OCI-LY3 (cell line): ENCODE data around the gene PCBP2.

Source experiments
- H2AFZ ChIP-seq: fragments of 200-600, 300-600 bp; shearing (Covaris generic); 2 replicates; pipeline ENCODE4 v1.6.0; 2014; ENCODE audit warnings: antibody characterized with exemption, low read depth, low read length
- H3K27ac ChIP-seq: fragments of 200-600, 300-600 bp; sonication (generic); 2 replicates; pipeline ENCODE4 v1.5.1; 2014; ENCODE audit warnings: mild to moderate bottlenecking, low read length, moderate library complexity, mixed read lengths
- H3K27me3 ChIP-seq: fragments of 200-600, 300-600 bp; sonication (generic); 2 replicates; pipeline ENCODE4 v1.6.1; 2014; ENCODE audit warnings: low read depth, low read length, mixed read lengths
- H3K36me3 ChIP-seq: fragments of 200-600, 300-600 bp; sonication (generic); replicated peaks from 2 replicates; pipeline ENCODE3; 2014; ENCODE audit warnings: low read depth, low read length, mixed read lengths
- H3K4me1 ChIP-seq: fragments of 300-600, 200-600 bp; sonication (generic); 2 replicates; pipeline ENCODE4 v1.6.1; 2014; ENCODE audit warnings: low read length, mixed read lengths
- H3K4me2 ChIP-seq: fragments of 200-600, 300-600 bp; sonication (generic); 2 replicates; pipeline ENCODE4 v1.6.1; 2014; ENCODE audit warnings: low read length, mixed read lengths
- H3K4me3 ChIP-seq: fragments of 300-600, 200-600 bp; sonication (generic); 2 replicates; pipeline ENCODE4 v1.5.1; 2014; ENCODE audit warnings: antibody characterized with exemption, mild to moderate bottlenecking, low read length, moderate library complexity
- H3K79me2 ChIP-seq: fragments of 300-600, 200-600 bp; shearing (Covaris generic); 2 replicates; pipeline ENCODE4 v1.6.1; 2014; ENCODE audit warnings: mild to moderate bottlenecking, low read length, mixed read lengths
- H3K9ac ChIP-seq: fragments of 300-600, 200-600 bp; shearing (Covaris generic); 2 replicates; pipeline ENCODE4 v1.6.0; 2014; ENCODE audit warnings: mild to moderate bottlenecking, low read length, moderate library complexity
- H3K9me3 ChIP-seq: fragments of 200-600, 300-600 bp; shearing (Covaris generic); 2 replicates; pipeline ENCODE4 v1.6.1; 2014; ENCODE audit warnings: low read length, mixed read lengths; ENCODE audit not compliant: insufficient read depth
- H4K20me1 ChIP-seq: fragments of 200-600, 300-600 bp; sonication (generic); 2 replicates; pipeline ENCODE4 v1.6.1; 2016; ENCODE audit warnings: low read length, mixed read lengths; ENCODE audit not compliant: insufficient read depth
- EZH2phosphoT487 ChIP-seq: fragments of 200-600 bp; shearing (Covaris generic); IDR thresholded peaks from 2 replicates; pipeline ENCODE4 v1.6.1; 2018; ENCODE audit warnings: antibody characterized with exemption, mixed run types, low read depth
- TF ChIP-seq, protein P1 (sequence below): fragments of 200-600, 300-600 bp; sonication (generic); IDR thresholded peaks from 2 replicates; pipeline ENCODE4 v1.5.1; 2014; ENCODE audit warnings: antibody characterized with exemption, low read length, low read depth

The PCBP2 gene

DNA sequence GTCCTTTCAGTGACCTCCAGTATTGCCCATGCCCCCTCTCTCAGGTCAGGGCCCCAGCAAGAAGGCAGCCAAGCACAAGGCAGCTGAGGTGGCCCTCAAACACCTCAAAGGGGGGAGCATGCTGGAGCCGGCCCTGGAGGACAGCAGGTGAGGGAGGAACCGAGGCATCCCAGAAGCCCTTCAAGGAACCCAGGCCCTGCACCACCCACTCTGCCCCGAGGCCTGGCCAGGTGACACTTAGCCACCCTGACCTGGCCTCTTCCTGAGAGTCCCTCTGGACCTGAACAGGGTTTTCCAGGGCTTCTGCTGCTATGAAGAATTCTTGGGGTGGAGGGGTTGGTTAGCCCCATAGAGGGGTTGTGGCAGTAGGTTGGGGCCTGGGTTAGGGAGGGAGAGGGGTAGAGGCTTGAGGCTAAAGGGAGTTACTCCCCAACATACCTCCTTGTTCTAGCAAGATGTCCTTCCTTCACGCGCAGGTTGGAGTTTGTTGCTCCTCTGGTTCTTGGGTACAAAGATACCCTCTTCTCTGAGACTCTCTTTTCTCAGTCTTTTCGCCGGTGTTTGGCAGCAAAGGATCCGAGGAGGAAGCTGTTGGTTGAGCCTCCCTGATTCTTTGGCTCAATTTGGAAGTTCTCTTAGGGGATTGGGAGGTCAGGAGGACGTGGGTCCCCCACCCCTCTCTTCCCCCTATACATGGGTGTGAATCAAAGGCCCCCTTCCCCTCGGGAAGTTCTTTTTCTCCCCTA is 51.3 kb downstream of the PCBP2 start:
- Histone ChIP-seq H2AFZ (no peak overlapping the region), H3K27ac (no peak overlapping the region), H3K4me2 (no peak overlapping the region), H4K20me1 (no peaks in the 10 kb centered on the region), H3K36me3 (peaks cover 4% of the 10 kb centered on the region), H3K9ac (no peak overlapping the region), H3K9me3 (no peaks in the 10 kb centered on the region), H3K79me2 (peaks cover 17% of the 10 kb centered on the region), H3K4me3 (no peak overlapping the region), H3K4me1 (peaks cover 24% of the 10 kb centered on the region), H3K27me3 (no peaks in the 10 kb centered on the region)
- TF ChIP-seq EZH2phosphoT487: no peak
- TF ChIP-seq, protein P1, sequence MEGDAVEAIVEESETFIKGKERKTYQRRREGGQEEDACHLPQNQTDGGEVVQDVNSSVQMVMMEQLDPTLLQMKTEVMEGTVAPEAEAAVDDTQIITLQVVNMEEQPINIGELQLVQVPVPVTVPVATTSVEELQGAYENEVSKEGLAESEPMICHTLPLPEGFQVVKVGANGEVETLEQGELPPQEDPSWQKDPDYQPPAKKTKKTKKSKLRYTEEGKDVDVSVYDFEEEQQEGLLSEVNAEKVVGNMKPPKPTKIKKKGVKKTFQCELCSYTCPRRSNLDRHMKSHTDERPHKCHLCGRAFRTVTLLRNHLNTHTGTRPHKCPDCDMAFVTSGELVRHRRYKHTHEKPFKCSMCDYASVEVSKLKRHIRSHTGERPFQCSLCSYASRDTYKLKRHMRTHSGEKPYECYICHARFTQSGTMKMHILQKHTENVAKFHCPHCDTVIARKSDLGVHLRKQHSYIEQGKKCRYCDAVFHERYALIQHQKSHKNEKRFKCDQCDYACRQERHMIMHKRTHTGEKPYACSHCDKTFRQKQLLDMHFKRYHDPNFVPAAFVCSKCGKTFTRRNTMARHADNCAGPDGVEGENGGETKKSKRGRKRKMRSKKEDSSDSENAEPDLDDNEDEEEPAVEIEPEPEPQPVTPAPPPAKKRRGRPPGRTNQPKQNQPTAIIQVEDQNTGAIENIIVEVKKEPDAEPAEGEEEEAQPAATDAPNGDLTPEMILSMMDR: no peak

DNA sequence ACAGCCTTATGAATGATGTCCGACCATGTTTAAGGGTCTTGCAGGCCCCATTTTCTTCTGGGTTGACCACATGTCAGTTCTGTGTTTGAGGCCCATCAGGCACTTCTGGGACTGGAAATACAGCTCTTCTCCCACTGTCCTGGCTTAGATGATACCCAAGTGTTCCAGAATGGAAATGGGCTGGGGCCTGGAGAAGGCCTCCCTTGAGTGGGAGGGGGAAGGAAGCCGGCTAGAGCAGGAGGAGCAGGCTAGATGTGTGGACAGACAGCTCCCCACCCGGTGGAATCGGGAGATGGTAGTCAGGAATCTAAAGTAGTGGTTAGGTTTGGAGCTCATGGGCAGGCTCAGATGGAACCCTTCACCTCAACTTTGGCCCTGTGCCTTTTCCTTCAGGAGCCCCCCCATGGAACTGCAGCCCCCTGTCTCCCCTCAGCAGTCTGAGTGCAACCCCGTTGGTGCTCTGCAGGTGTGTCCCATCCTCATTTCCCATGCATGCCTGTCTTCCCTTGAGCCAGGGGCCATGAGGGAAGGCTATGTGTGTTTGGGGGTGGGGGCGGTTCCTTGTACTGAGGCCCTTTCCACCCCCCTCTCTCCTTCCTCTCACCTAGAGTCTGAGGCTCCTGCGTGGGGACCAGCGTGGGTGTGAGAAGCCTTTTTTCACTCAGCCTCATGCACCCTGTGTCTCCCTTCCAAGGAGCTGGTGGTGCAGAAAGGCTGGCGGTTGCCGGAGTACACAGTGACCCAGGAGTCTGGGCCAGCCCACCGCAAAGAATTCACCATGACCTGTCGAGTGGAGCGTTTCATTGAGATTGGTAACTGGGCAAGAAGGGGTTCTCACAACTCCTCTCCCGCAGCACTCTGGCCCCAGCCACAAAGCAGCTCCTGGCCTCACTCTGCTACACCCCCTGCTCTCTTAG is 52.4 kb downstream of the PCBP2 start:
- Histone ChIP-seq H3K27me3 (no peaks in the 10 kb centered on the region), H3K4me2 (no peak overlapping the region), H3K9me3 (no peaks in the 10 kb centered on the region), H3K79me2 (peaks cover 17% of the 10 kb centered on the region), H2AFZ (no peak overlapping the region), H3K27ac (no peak overlapping the region), H3K4me3 (no peak overlapping the region), H3K36me3 (peaks cover 4% of the 10 kb centered on the region), H4K20me1 (no peaks in the 10 kb centered on the region), H3K4me1 (peaks cover 17% of the 10 kb centered on the region), H3K9ac (no peak overlapping the region)
- TF ChIP-seq, protein P1: no peak
- no peak for TF ChIP-seq EZH2phosphoT487

DNA sequence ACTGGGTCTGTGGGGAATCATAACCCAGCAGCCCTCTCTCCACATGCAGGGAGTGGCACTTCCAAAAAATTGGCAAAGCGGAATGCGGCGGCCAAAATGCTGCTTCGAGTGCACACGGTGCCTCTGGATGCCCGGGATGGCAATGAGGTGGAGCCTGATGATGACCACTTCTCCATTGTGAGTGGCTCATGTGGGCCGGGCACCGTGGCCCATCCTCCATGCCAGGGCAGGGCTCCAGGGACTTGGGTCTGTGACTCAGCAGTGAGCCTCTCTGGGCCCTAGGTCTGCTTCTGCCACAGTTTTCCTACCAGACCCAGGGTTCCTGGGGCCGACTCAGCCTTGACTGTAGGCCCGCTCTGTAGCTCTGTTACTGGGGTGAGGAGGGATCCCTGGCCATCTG is 53.2 kb downstream of the PCBP2 start:
- no peaks in the 10 kb centered on the region for H3K9me3 ChIP-seq
- H3K79me2 ChIP-seq: peaks cover 17% of the 10 kb centered on the region
- H2AFZ ChIP-seq: no peak overlapping the region
- no peak for TF ChIP-seq EZH2phosphoT487
- TF ChIP-seq, protein P1: no peak
- no peak overlapping the region for H3K4me3 ChIP-seq
- H4K20me1 ChIP-seq: no peaks in the 10 kb centered on the region
- H3K36me3 ChIP-seq: peaks cover 4% of the 10 kb centered on the region
- H3K9ac ChIP-seq: no peak overlapping the region
- H3K4me1 ChIP-seq: peaks cover 13% of the 10 kb centered on the region
- H3K4me2 ChIP-seq: no peak overlapping the region
- no peak overlapping the region for H3K27ac ChIP-seq
- no peaks in the 10 kb centered on the region for H3K27me3 ChIP-seq
